Ishikawa (cell line): ENCODE results near the gene DGKI.

ENCODE experiments used
- CEBPB ChIP-seq: IDR thresholded peaks from 2 replicates; pipeline ENCODE4 v1.6.1; 2012
- CREB1 ChIP-seq: IDR thresholded peaks from 2 replicates; pipeline ENCODE4 v1.6.1; 2012; ENCODE audit warnings: low read depth
- EGR1 ChIP-seq: IDR thresholded peaks from 2 replicates; pipeline ENCODE4 v1.6.1; 2012
- EP300 ChIP-seq: IDR thresholded peaks from 2 replicates; pipeline ENCODE4 v1.6.1; 2012; ENCODE audit warnings: borderline replicate concordance
- FOXM1 ChIP-seq: IDR thresholded peaks from 2 replicates; pipeline ENCODE4 v1.6.1; 2012; ENCODE audit warnings: low read depth, borderline replicate concordance
- NFIC ChIP-seq: IDR thresholded peaks from 2 replicates; pipeline ENCODE4 v1.6.1; 2012
- RAD21 ChIP-seq: IDR thresholded peaks from 2 replicates; pipeline ENCODE4 v1.6.1; 2012; ENCODE audit warnings: low read depth
- TAF1 ChIP-seq: IDR thresholded peaks from 2 replicates; pipeline ENCODE4 v1.6.1; 2012; ENCODE audit warnings: low read depth, mild to moderate bottlenecking
- TCF12 ChIP-seq: IDR thresholded peaks from 2 replicates; pipeline ENCODE4 v1.6.1; 2012; ENCODE audit warnings: low read depth
- TEAD4 ChIP-seq: IDR thresholded peaks from 2 replicates; pipeline ENCODE4 v1.6.1; 2012
- USF1 ChIP-seq: IDR thresholded peaks from 2 replicates; pipeline ENCODE4 v1.6.1; 2012
- YY1 ChIP-seq: IDR thresholded peaks from 2 replicates; pipeline ENCODE4 v1.6.1; 2012; ENCODE audit warnings: low read depth
- ZBTB7A ChIP-seq: IDR thresholded peaks from 2 replicates; pipeline ENCODE4 v1.6.1; 2012; ENCODE audit warnings: low read depth
- TF ChIP-seq, protein P1 (sequence below): IDR thresholded peaks from 2 replicates; pipeline ENCODE4 v1.6.1; 2012; ENCODE audit warnings: low read depth, mild to moderate bottlenecking
- TF ChIP-seq, protein P2 (sequence below): IDR thresholded peaks from 2 replicates; pipeline ENCODE4 v1.6.1; 2012

The DGKI gene

DNA sequence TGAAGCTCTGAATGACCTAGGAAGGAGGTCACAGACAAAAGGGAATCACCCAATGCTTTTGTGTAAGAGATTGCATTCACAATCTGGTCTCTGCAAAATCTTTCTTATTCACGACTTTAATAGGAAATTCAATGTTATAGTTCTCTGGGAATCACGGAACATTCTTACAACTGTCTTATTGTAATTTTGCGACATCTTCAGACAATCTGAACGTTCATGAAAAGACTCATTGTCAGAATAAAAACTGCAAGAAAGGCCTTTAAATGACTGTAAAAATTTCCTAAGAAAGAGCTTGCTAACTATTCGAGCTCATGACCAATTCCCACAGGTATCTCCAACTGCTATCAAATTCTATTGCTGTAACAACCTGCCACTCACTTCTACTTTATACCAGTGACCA lies 130.7 kb downstream of the DGKI start:
- no peak for TF ChIP-seq RAD21
- no peak for TF ChIP-seq YY1
- no peak for TF ChIP-seq CEBPB
- TF ChIP-seq, protein P1, sequence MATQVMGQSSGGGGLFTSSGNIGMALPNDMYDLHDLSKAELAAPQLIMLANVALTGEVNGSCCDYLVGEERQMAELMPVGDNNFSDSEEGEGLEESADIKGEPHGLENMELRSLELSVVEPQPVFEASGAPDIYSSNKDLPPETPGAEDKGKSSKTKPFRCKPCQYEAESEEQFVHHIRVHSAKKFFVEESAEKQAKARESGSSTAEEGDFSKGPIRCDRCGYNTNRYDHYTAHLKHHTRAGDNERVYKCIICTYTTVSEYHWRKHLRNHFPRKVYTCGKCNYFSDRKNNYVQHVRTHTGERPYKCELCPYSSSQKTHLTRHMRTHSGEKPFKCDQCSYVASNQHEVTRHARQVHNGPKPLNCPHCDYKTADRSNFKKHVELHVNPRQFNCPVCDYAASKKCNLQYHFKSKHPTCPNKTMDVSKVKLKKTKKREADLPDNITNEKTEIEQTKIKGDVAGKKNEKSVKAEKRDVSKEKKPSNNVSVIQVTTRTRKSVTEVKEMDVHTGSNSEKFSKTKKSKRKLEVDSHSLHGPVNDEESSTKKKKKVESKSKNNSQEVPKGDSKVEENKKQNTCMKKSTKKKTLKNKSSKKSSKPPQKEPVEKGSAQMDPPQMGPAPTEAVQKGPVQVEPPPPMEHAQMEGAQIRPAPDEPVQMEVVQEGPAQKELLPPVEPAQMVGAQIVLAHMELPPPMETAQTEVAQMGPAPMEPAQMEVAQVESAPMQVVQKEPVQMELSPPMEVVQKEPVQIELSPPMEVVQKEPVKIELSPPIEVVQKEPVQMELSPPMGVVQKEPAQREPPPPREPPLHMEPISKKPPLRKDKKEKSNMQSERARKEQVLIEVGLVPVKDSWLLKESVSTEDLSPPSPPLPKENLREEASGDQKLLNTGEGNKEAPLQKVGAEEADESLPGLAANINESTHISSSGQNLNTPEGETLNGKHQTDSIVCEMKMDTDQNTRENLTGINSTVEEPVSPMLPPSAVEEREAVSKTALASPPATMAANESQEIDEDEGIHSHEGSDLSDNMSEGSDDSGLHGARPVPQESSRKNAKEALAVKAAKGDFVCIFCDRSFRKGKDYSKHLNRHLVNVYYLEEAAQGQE = no peak
- TF ChIP-seq, protein P2, sequence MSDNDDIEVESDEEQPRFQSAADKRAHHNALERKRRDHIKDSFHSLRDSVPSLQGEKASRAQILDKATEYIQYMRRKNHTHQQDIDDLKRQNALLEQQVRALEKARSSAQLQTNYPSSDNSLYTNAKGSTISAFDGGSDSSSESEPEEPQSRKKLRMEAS = no peak
- no peak for TF ChIP-seq USF1
- TF ChIP-seq TAF1 = no peak
- TF ChIP-seq CREB1 = no peak
- TF ChIP-seq TEAD4 = no peak
- no peak for TF ChIP-seq NFIC
- TF ChIP-seq EGR1 = no peak
- no peak for TF ChIP-seq ZBTB7A
- no peak for TF ChIP-seq TCF12

DNA sequence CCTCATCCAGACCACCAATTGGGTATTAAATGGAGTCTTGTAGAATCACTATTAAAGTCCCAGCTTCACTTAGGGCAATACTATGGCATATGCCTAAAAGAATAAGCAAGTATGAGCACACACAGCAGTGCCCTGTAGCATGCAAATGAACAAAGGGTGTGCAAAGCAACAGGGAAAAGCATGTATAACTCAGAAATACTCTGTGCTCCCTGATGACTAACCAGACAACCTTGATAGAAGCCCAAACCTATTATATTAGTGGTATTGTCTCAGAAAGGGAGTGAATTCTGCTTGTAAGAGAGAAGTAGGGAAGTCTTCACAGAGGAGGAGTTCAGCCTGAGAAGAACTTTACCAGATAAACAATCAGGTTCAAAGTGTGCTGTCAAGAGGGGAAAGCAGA lies 131.2 kb downstream of the DGKI start:
- TF ChIP-seq YY1 = no peak
- TF ChIP-seq FOXM1 = no peak

GRCh38 chr7:137715121-137715520 lies 131.7 kb downstream of the DGKI start:
- TF ChIP-seq TCF12 = no peak
- TF ChIP-seq, protein P2 = no peak
- TF ChIP-seq ZBTB7A = no peak
- TF ChIP-seq CEBPB = no peak
- TF ChIP-seq FOXM1 = no peak
- TF ChIP-seq TEAD4 = no peak
- no peak for TF ChIP-seq EGR1
- no peak for TF ChIP-seq RAD21
- TF ChIP-seq, protein P1 = no peak
- no peak for TF ChIP-seq USF1
- no peak for TF ChIP-seq TAF1
- TF ChIP-seq EP300 = no peak
- TF ChIP-seq YY1 = no peak
- TF ChIP-seq NFIC = no peak
- no peak for TF ChIP-seq CREB1

GRCh38 chr7:137704723-137705122 lies 142.1 kb downstream of the DGKI start:
- no peak for TF ChIP-seq TAF1

DNA sequence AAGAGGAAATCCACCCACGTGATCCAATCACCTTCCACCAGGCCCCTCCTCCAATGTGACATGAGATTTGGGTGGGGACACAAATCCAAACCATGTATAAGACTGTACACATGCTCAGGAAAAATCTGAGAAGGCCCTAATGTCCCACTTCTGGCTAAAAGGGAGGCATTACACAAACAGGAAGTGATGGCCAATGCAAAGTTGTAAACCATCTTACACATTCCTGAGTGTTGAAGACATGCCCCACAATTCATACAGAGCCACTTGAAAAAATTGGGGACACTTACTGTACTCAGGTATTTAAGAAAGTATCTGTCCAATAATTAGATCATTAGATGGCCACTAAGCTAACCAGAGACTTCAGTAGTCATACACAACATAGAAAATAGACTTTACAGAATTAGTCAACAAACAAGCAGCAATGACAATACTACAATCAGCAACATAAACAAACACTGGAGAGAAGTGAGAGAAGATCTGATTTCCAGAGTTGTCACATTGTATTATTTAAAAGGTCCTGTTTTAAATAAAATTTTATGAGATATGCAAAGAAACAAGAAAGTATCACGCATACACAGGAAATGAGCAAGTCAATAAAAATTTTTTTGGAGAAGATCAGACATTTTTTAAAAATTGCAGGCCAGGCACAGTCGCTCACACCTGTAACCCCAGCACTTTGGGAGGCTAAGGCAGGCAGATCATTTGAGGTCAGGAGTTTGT lies 143.3 kb downstream of the DGKI start:
- no peak for TF ChIP-seq TAF1
- no peak for TF ChIP-seq FOXM1
- no peak for TF ChIP-seq CEBPB
- TF ChIP-seq NFIC = no peak
- no peak for TF ChIP-seq EP300
- TF ChIP-seq, protein P1 = no peak
- no peak for TF ChIP-seq TCF12
- TF ChIP-seq, protein P2 = no peak
- TF ChIP-seq EGR1 = no peak
- TF ChIP-seq USF1 = no peak
- no peak for TF ChIP-seq TEAD4
- no peak for TF ChIP-seq CREB1
- no peak for TF ChIP-seq RAD21
- no peak for TF ChIP-seq YY1
- no peak for TF ChIP-seq ZBTB7A
